Astrocyte of the cerebellum (primary cell): ENCODE data around the gene LMF1.

Experiments used
- DNase-seq: peaks from one replicate; pipeline ENCODE4 v3.0.0-alpha.2; 2011; ENCODE audit warnings: low read depth
- H3K4me3 ChIP-seq: 2 replicates; pipeline ENCODE4 v1.5.1; 2011; ENCODE audit warnings: mild to moderate bottlenecking, low read depth, low read length, moderate library complexity
- CTCF ChIP-seq: IDR thresholded peaks from 2 replicates; pipeline ENCODE4 v1.5.1; 2012; ENCODE audit warnings: low read length, low read depth, moderate library complexity, mild to moderate bottlenecking; ENCODE audit errors: missing control alignments
- in situ Hi-C: cut with HindIII; loops from 2 replicates; pipeline ENCODE4 v1.10.0; 2017; ENCODE audit warnings: low sequenced_read_pairs

LMF1 gene

GRCh38 chr16:892536-893255, 78.1 kb downstream of the LMF1 start:
- in situ Hi-C loops = loop anchor here (10.0 kb wide), 1 partner anchor 58 kb away; no protein-coding TSS in a partner anchor
- TF ChIP-seq CTCF = no peak
- DNase-seq = no peak
- no peak overlapping the region for H3K4me3 ChIP-seq

- no peak for DNase-seq
- TF ChIP-seq CTCF = no peak
- in situ Hi-C loops = loop anchor here (10.0 kb wide), 1 partner anchor 57 kb away; no protein-coding TSS in a partner anchor
- no peak overlapping the region for H3K4me3 ChIP-seq
Observed at GRCh38 chr16:892006-892405, 78.8 kb downstream of the LMF1 start.

- DNase-seq = no peak
- in situ Hi-C loops = loop anchor here (10.0 kb wide), 1 partner anchor 57 kb away; no protein-coding TSS in a partner anchor
- TF ChIP-seq CTCF = no peak
- H3K4me3 ChIP-seq = no peak overlapping the region
Observed at GRCh38 chr16:891353-891740, 79.4 kb downstream of the LMF1 start.

GRCh38 chr16:890716-891352, 80.0 kb downstream of the LMF1 start:
- DNase-seq = no peak
- in situ Hi-C loops = loop anchor here (10.0 kb wide), 1 partner anchor 56 kb away; no protein-coding TSS in a partner anchor
- TF ChIP-seq CTCF = no peak
- H3K4me3 ChIP-seq = no peak overlapping the region

GRCh38 chr16:890217-890616, 80.6 kb downstream of the LMF1 start:
- no peak for TF ChIP-seq CTCF
- H3K4me3 ChIP-seq = no peak overlapping the region
- in situ Hi-C loops = loop anchor here (10.0 kb wide), 1 partner anchor 55 kb away; no protein-coding TSS in a partner anchor

GRCh38 chr16:889586-889985, 81.2 kb downstream of the LMF1 start:
- in situ Hi-C loops = no loop called here
- no peak for DNase-seq
- no peak for TF ChIP-seq CTCF
- no peak overlapping the region for H3K4me3 ChIP-seq

More at GRCh38 chr16:890217-890616, 80.6 kb downstream of the LMF1 start:
- DNase-seq = no peak
